ENCODE results near the gene KLHL40. TPM values are rescaled to one million over a fixed set of nuclear protein-coding genes. Genes with fewer than 3 reads are reported as not detected.

KLHL40 gene
- total RNA-seq, 1 experiment from 2014 or later, result not detected

DNA sequence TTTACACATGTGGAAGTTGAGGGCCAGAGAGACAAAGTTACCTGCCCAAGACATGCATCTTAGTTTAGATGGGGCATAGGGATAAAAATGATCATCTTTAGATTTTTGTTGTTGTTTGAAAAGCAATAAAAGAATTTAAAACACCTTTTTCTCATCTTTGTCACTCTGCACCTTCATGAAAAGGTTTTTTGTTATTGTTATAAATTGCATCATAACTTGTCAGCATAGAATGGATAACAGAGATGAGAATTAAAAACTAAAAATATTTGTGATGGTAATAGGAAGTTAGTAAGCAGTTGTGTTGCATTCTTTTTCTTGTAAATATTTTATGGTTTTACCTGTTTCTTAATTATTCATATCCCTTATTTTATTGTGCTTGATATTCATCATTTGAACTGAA is 45.2 kb upstream of the KLHL40 start:
- no peak overlapping the region for H3K4me3 Mint-ChIP-seq
- Histone ChIP-seq H2AK5ac (ENCODE audit: insufficient read length, low read length) (no peak overlapping the region), H2AFZ (ENCODE audit: low read length) (no peak overlapping the region), H2BK5ac (ENCODE audit: insufficient read length, low read length) (no peak overlapping the region), H3K4me1 (ENCODE audit: insufficient read depth, low read length) (no peaks in the 10 kb centered on the region), H3K9me3 (ENCODE audit: control insufficient read depth, low read depth, low read length) (no peaks in the 10 kb centered on the region), H3K27me3 (ENCODE audit: insufficient read depth, low read length) (no peaks in the 10 kb centered on the region), H4K5ac (ENCODE audit: insufficient read length, low read depth, low read length) (no peak overlapping the region), H3K23me2 (ENCODE audit: insufficient read length, low read depth, low read length, poor library complexity, severe bottlenecking) (no peaks in the 10 kb centered on the region), H4K8ac (replicated peaks; ENCODE audit: insufficient read length, low read depth, low read length) (no peak overlapping the region), H3K4me2 (ENCODE audit: insufficient read depth, insufficient read length, low read length) (no peak overlapping the region), H3K79me2 (ENCODE audit: insufficient read depth, low read length) (no peaks in the 10 kb centered on the region), H2BK15ac (ENCODE audit: low read depth, low read length) (no peak overlapping the region), H3K79me1 (ENCODE audit: insufficient read depth, low read depth, low read length, poor library complexity, severe bottlenecking) (peaks cover 9% of the 10 kb centered on the region), H4K20me1 (ENCODE audit: control insufficient read depth, insufficient read depth, insufficient read length) (no peaks in the 10 kb centered on the region), H2BK12ac (ENCODE audit: insufficient read length, low read depth, low read length) (no peak overlapping the region), H3K14ac (ENCODE audit: insufficient read depth, low read length) (no peak overlapping the region), H3K9ac (ENCODE audit: extremely low read depth, insufficient read length, low read length) (no peak overlapping the region), H2BK120ac (ENCODE audit: low read depth, low read length, poor library complexity, severe bottlenecking) (no peak overlapping the region), H2BK20ac (ENCODE audit: low read depth, low read length, poor library complexity, severe bottlenecking) (no peak overlapping the region), H4K91ac (ENCODE audit: insufficient read length, low read depth, low read length) (no peak overlapping the region), H3K56ac (ENCODE audit: insufficient read length, low read depth, low read length) (no peak overlapping the region), H3K4ac (ENCODE audit: low read depth, low read length) (no peak overlapping the region), H3T11ph (ENCODE audit: low read length) (no peak overlapping the region), H3K23ac (ENCODE audit: insufficient read length, low read depth, low read length) (no peak overlapping the region), H3K18ac (ENCODE audit: insufficient read length, low read depth, low read length) (no peak overlapping the region), H3K27ac (ENCODE audit: insufficient read length, low read depth, low read length) (no peak overlapping the region)
- TF ChIP-seq, protein P1, sequence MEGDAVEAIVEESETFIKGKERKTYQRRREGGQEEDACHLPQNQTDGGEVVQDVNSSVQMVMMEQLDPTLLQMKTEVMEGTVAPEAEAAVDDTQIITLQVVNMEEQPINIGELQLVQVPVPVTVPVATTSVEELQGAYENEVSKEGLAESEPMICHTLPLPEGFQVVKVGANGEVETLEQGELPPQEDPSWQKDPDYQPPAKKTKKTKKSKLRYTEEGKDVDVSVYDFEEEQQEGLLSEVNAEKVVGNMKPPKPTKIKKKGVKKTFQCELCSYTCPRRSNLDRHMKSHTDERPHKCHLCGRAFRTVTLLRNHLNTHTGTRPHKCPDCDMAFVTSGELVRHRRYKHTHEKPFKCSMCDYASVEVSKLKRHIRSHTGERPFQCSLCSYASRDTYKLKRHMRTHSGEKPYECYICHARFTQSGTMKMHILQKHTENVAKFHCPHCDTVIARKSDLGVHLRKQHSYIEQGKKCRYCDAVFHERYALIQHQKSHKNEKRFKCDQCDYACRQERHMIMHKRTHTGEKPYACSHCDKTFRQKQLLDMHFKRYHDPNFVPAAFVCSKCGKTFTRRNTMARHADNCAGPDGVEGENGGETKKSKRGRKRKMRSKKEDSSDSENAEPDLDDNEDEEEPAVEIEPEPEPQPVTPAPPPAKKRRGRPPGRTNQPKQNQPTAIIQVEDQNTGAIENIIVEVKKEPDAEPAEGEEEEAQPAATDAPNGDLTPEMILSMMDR (conservative IDR thresholded peaks at IDR 0.05), result no peak
- DNase-seq, result no peak
- peaks cover 37 to 50% (median 48%) of the 10 kb centered on the region in 3 experiments; a peak in 6 of 7 replicates for H3K36me3 Mint-ChIP-seq (ENCODE audit: insufficient read depth in 1 of 3, low read depth in 3 of 3)
- H3K27ac Mint-ChIP-seq, result no peak overlapping the region
- H3K4me1 Mint-ChIP-seq, result no peaks in the 10 kb centered on the region
- H3K9me3 Mint-ChIP-seq, result no peaks in the 10 kb centered on the region
- H3K27me3 Mint-ChIP-seq (ENCODE audit: low read depth), result no peaks in the 10 kb centered on the region

Measured in H9 (cell line).